CD14-positive monocyte (primary cell): ENCODE measurements around the gene HEPACAM. TPM values are rescaled to one million over a fixed set of nuclear protein-coding genes. Genes with fewer than 3 reads are reported as not detected.

Source experiments
- DNase-seq, 3 donors: peaks; one replicate each; pipeline ENCODE4 v3.0.0-alpha.2; 2011 to 2022
- H2AFZ ChIP-seq: 2 replicates; pipeline ENCODE4 v1.6.0; 2012; ENCODE audit warnings: mild to moderate bottlenecking, low read depth, low read length, inconsistent platforms; ENCODE audit not compliant: insufficient read depth, poor library complexity, severe bottlenecking
- H3K27ac ChIP-seq, 2 donors: 1 replicate in 1 of 2; 2 replicates in 1 of 2; pipeline ENCODE4 v1.5.1; 2012 to 2013; ENCODE audit warnings: low read length in 2 of 2, control low read depth in 1 of 2, inconsistent platforms in 1 of 2, low read depth in 1 of 2, mild to moderate bottlenecking in 1 of 2
- H3K27me3 ChIP-seq, 2 donors: one replicate each; pipeline versions ENCODE4 v1.6.0 to v1.6.1; 2011 to 2013; ENCODE audit warnings: low read length in 2 of 2; ENCODE audit not compliant: control insufficient read depth in 2 of 2, insufficient read depth in 2 of 2
- H3K36me3 ChIP-seq, 2 donors: replicated peaks in 1 of 2; 1 replicate in 1 of 2; 2 replicates in 1 of 2; pipeline versions ENCODE4 v1.5.1 to v1.6.1; 2012 to 2013; ENCODE audit warnings: low read length in 2 of 2, control low read depth in 1 of 2, inconsistent platforms in 1 of 2, mild to moderate bottlenecking in 1 of 2; ENCODE audit not compliant: insufficient read depth in 2 of 2, control insufficient read depth in 1 of 2
- H3K4me1 ChIP-seq, 2 donors: 1 replicate in 1 of 2; 2 replicates in 1 of 2; pipeline versions ENCODE4 v1.5.1 to v1.6.1; 2012 to 2013; ENCODE audit warnings: low read length in 2 of 2, control low read depth in 1 of 2, inconsistent platforms in 1 of 2, mild to moderate bottlenecking in 1 of 2, moderate library complexity in 1 of 2; ENCODE audit not compliant: insufficient read depth in 2 of 2, control insufficient read depth in 1 of 2
- H3K4me2 ChIP-seq: replicated peaks from 2 replicates; pipeline ENCODE3; 2012; ENCODE audit warnings: low read length, moderate library complexity, mild to moderate bottlenecking; ENCODE audit not compliant: poor library complexity, severe bottlenecking; ENCODE audit errors: extremely low read depth
- H3K4me3 ChIP-seq, 3 experiments: fragments of 200-600 bp in 1 of 3; sonication (generic) in 1 of 3; replicated peaks in 1 of 3; 1 replicate in 2 of 3; 2 replicates in 1 of 3; pipeline ENCODE4 v1.5.1; 2011 to 2013; ENCODE audit warnings: low read length in 3 of 3, mild to moderate bottlenecking in 3 of 3, control low read depth in 2 of 3, low read depth in 2 of 3, inconsistent platforms in 1 of 3, moderate library complexity in 1 of 3
- H3K79me2 ChIP-seq: 2 replicates; pipeline ENCODE4 v1.6.0; 2012; ENCODE audit warnings: mild to moderate bottlenecking, control low read depth, inconsistent platforms, low read length, moderate library complexity; ENCODE audit not compliant: insufficient read depth
- H3K9ac ChIP-seq: 2 replicates; pipeline ENCODE4 v1.6.0; 2017; ENCODE audit warnings: low read length, mild to moderate bottlenecking; ENCODE audit not compliant: insufficient read depth, poor library complexity, severe bottlenecking
- H3K9me3 ChIP-seq, 2 donors: replicated peaks in 1 of 2; 1 replicate in 1 of 2; 2 replicates in 1 of 2; pipeline versions ENCODE4 v1.5.1 to v1.6.1; 2012 to 2013; ENCODE audit warnings: low read length in 2 of 2, control low read depth in 1 of 2; ENCODE audit not compliant: control insufficient read depth in 1 of 2, insufficient read depth in 1 of 2
- H4K20me1 ChIP-seq: 2 replicates; pipeline ENCODE4 v1.6.0; 2012; ENCODE audit warnings: mild to moderate bottlenecking, low read length, control low read depth, moderate library complexity; ENCODE audit not compliant: insufficient read depth
- H3K27ac Mint-ChIP-seq, 7 donors: one replicate each; pipeline ENCODE4 v1.8.0; 2020; ENCODE audit warnings: mild to moderate bottlenecking in 7 of 7, mixed read lengths in 7 of 7, moderate library complexity in 6 of 7, inconsistent platforms in 2 of 7
- H3K27me3 Mint-ChIP-seq, 3 donors: one replicate each; pipeline ENCODE4 v1.8.0; 2021 to 2022; ENCODE audit warnings: low read depth in 3 of 3, mild to moderate bottlenecking in 3 of 3, mixed read lengths in 3 of 3, moderate library complexity in 3 of 3, inconsistent platforms in 1 of 3
- H3K36me3 Mint-ChIP-seq, 2 donors: one replicate each; pipeline ENCODE4 v1.8.0; 2020; ENCODE audit warnings: mixed read lengths in 2 of 2, inconsistent platforms in 1 of 2, mild to moderate bottlenecking in 1 of 2
- H3K4me1 Mint-ChIP-seq: one replicate; pipeline ENCODE4 v1.8.0; 2020; ENCODE audit warnings: mild to moderate bottlenecking, mixed read lengths
- H3K4me3 Mint-ChIP-seq, 2 donors: one replicate each; pipeline ENCODE4 v1.8.0; 2020; ENCODE audit warnings: mild to moderate bottlenecking in 2 of 2, mixed read lengths in 2 of 2, moderate library complexity in 1 of 2
- H3K9me3 Mint-ChIP-seq, 7 donors: one replicate each; pipeline ENCODE4 v1.8.0; 2020 to 2022; ENCODE audit warnings: mixed read lengths in 7 of 7, mild to moderate bottlenecking in 6 of 7, moderate library complexity in 6 of 7, inconsistent platforms in 2 of 7
- CTCF ChIP-seq: fragments of 200-600 bp; IDR thresholded peaks from one replicate; pipeline ENCODE4 v1.8.0; 2022; ENCODE audit warnings: antibody characterized with exemption, mild to moderate bottlenecking
- WGBS: methylation state at CpG from one replicate; pipeline ENCODE4 v1.1.5; 2013; ENCODE audit warnings: missing lambda C conversion rate; ENCODE audit not compliant: insufficient coverage; 5-methylcytosine and 5-hydroxymethylcytosine counted together
- intact Hi-C, 2 donors: fragments of 100-400 bp; cut with micrococcal nuclease; formaldehyde crosslinking; loops; one replicate each; pipeline versions ENCODE4 v1.15.0 to v1.15.1; 2023
- polyA plus RNA-seq, 3 donors: library from polyadenylated mRNA; depleted of rRNA in 1 of 3; unstranded in 2 of 3; stranded (reverse) in 1 of 3; fragments of 300-500 nt in 2 of 3; fragments of >200 nt in 1 of 3; fragmentation: Illumina TruSeq in 2 of 3; gene quantifications; 1 replicate in 2 of 3; 2 replicates in 1 of 3; pipeline ENCODE4 v1.2.3, GENCODE V29; 2012 to 2021

The HEPACAM gene
- polyA plus RNA-seq, 3 donors, result not detected

- H3K4me2 ChIP-seq, result no peak overlapping the region
- no peak overlapping the region for H3K4me3 Mint-ChIP-seq
- H4K20me1 ChIP-seq, result no peaks in the 10 kb centered on the region
Observed at GRCh38 chr11:124946735-124947141, 10.9 kb upstream of the HEPACAM start.

GRCh38 chr11:124945826-124946225, 10.0 kb upstream of the HEPACAM start:
- Mint-ChIP-seq H3K4me1 (no peaks in the 10 kb centered on the region), H3K27me3 (peaks cover 4 to 7% (median 6%) of the 10 kb centered on the region in 3 donors), H3K27ac (peak overlapping the region in 1 of 7 donors; percentile 53), H3K9me3 (peaks cover 7 to 12% (median 9%) of the 10 kb centered on the region in 7 donors), H3K36me3 (no peaks in the 10 kb centered on the region), H3K4me3 (no peak overlapping the region)
- no peaks in the 10 kb centered on the region for H3K4me1 ChIP-seq
- no peak overlapping the region for H3K9ac ChIP-seq
- no peak overlapping the region for H2AFZ ChIP-seq
- WGBS, result 60% methylated on average over 1 of the region's 6 CpGs
- H4K20me1 ChIP-seq, result no peaks in the 10 kb centered on the region
- intact Hi-C loops, result no loop called here
- H3K9me3 ChIP-seq, result no peaks in the 10 kb centered on the region
- H3K27ac ChIP-seq, result no peak overlapping the region
- no peaks in the 10 kb centered on the region for H3K36me3 ChIP-seq
- no peaks in the 10 kb centered on the region for H3K79me2 ChIP-seq
- DNase-seq, result no peak
- H3K27me3 ChIP-seq, result no peaks in the 10 kb centered on the region
- H3K4me2 ChIP-seq, result no peak overlapping the region
- TF ChIP-seq CTCF, result no peak
- no peak overlapping the region for H3K4me3 ChIP-seq

More at GRCh38 chr11:124946735-124947141, 10.9 kb upstream of the HEPACAM start:
- no peak for TF ChIP-seq CTCF
- Mint-ChIP-seq H3K4me1 (no peaks in the 10 kb centered on the region), H3K36me3 (no peaks in the 10 kb centered on the region), H3K27me3 (peaks cover 4 to 7% (median 6%) of the 10 kb centered on the region in 3 donors), H3K9me3 (peaks cover 7 to 12% (median 9%) of the 10 kb centered on the region in 7 donors), H3K27ac (no peak overlapping the region)
- Histone ChIP-seq H3K9me3 (no peaks in the 10 kb centered on the region), H3K36me3 (no peaks in the 10 kb centered on the region), H3K4me3 (no peak overlapping the region), H3K4me1 (no peaks in the 10 kb centered on the region), H3K27ac (no peak overlapping the region), H3K79me2 (no peaks in the 10 kb centered on the region), H2AFZ (no peak overlapping the region), H3K9ac (no peak overlapping the region), H3K27me3 (peaks cover 0 to 2% of the 10 kb centered on the region in 2 donors)
- no peak for DNase-seq
- intact Hi-C loops, result no loop called here
- 44% methylated on average over 1 of the region's 2 CpGs for WGBS
